ENCODE data around the gene NXPE3.

The NXPE3 gene

DNA sequence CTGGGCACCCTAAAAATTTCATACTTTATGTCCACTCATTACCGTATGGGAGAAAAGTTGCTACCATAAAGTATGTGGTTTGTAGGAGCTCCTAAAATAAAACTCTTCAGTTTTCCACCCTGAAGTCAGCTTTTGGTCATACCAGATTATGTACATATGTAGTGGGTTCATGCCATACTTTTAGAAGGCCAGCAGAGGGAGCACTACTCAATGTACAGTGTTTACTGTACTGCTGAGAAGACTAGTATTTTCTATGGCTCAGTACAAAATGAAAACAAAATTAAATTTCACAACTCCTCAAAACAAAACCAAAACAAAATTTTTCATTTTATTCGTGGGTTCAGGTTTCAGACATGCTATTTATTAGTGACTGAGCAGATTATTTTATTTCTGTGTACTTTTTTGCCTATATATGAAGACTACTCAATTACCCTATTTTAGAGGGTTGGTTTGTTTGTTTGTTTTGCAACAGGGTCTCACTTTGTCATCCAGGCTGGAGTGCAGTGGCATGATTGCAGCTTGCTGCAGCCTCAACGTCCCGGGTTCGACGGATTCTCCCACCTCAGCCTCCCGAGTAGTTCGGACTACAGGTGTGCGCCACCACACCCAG is 24.3 kb downstream of the NXPE3 start:
- peak; percentile 65 for DNase-seq

DNA sequence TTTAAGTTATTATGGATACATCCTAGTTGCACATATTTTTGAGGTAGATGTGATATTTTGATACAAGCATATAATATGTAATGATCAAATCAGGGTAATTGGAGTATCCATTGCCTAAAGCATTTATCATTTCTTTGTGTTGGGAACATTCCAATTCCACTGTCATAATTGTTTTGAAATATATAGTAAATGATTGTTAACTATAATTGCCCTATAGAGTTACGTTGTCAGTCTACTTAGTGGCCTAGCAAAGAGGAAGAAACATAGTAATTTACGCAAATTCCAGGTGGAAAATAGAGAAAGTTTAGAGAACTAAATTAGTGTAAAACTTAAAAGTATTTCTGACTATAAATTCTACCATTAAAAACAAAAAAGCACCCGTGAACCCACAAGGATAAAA is 24.9 kb downstream of the NXPE3 start:
- no peak for DNase-seq

DNA sequence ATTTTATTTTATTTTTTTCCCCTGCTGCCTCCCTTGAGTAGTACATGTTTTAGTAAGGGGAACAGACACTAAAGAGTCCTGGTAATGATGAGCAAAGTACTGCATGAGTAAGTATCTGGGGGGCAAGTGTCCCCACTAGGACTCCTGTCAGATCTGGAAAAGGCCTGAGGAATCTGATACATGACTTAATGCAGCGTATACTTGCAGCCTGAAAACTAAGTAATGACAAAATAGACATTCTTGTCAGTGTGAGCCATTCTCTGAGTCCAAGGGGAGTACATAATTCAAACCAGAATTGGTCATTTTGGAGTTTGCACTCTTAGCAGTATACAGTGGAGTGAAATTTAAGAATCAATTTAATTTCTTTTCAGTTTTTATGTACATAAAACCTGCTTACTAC is 27.5 kb downstream of the NXPE3 start:
- DNase-seq = peak; percentile 18

DNA sequence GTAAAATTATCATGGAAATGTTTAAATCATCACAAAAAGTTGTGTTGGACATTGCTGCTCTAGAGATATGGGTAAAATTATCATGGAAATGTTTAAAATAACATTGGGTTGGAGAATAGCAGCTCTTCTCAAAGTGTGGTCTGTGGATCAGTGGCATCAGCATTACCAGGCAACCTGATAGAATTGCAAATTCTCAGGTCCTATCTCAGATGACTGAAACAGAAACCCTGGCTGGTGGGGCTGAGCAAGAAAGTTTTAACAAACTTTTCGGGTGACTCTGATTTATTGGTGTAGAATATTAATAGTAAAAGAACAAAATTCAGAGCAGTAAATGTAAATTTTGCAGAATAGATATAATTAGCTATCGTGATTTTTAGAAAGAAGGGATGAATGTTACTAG is 28.9 kb downstream of the NXPE3 start:
- DNase-seq = no peak

DNA sequence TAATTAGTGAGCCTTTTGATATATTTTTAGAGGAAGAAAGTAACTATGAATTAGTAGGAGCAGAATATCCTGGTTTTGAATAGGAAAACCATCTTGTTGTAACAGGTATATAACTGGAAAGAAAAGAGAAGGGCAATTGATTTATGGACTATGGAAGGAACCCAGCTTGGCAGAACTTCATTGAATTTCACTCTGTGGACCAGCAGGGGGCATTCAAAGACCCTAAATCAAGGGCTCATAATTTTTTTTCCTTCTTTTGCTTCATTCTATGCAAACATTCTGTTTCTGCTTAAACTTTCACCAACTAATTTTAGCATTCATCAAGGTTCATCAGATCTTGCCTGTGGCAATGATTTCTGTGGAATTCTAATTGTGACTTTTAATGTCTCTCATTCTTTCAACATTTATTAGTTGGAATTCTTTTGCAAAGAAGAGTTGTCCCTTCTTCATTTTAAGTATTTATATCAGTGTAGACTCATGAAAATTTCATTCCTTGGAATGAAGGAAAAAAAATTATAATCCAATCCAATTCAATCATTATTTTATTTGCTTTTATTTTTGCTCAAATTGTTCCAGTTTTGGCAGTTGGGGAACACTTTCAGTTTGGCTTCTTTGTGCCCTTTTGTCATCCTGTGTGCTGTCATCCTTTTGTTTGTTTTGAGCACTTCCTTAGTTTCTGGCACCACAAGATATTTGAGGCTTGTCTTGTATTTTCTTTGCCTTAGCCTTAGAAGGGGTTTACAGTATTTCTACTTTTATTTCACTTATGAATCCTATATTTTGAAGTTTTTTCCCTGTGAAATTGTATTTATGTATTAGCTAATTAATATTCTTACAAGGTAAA is 30.4 kb downstream of the NXPE3 start:
- DNase-seq = peak; percentile 46

DNA sequence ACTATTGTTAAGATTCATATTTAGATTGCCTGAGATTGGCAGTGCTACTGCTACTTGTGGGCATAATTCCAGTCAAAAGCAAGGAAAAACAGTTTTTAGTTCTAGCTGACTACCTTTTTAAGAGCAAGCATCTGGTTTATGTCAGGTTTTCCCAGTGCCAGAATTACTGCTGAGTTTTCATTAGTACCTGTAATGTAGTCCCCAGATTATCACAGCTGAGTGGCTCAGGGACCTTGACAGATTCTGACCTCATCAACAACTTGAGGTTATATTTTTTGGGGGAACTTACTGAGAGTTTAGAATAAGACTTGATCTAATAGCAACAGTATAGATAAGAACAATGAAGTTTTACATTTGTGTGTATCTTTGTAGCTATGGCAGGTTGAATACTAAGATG is 31.0 kb downstream of the NXPE3 start:
- DNase-seq = no peak

DNA sequence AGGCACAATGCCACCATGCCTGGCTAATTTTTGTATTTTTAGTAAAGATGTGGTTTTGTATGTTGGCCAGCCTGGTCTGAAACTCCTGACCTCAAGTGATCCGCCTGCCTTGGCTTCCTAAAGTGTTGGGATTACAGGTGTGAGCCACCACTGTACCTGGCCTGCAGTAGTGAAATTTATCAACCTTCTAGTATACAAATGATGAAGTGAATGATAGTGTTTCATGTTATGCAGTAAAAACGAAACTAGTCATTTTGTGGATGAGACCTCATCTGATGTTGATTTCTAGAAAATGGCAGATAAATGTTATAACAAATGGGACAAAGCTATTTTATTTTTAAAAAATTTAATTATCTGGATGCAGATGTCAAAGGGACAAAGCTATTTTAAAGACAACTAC is 32.9 kb downstream of the NXPE3 start:
- no peak for DNase-seq

DNA sequence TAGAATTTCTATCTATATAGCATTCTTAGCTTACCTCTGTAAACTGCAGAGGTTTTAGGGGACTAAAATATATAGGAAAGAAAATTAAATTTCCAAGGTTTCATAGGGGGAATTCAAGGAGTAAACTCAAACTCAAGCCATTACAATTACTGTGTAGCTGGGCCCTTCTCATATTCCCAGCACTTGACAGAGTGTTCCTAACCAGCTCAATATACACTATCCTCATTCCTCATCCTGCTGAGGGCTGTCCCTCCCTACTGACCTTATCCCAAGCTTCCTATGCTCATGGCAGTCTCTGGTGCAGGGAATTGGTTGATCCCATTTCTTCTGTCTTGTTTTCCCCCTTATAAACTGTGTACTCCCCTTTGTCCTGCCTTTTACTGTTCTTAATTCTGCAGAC is 33.9 kb downstream of the NXPE3 start:
- no peak for DNase-seq

DNA sequence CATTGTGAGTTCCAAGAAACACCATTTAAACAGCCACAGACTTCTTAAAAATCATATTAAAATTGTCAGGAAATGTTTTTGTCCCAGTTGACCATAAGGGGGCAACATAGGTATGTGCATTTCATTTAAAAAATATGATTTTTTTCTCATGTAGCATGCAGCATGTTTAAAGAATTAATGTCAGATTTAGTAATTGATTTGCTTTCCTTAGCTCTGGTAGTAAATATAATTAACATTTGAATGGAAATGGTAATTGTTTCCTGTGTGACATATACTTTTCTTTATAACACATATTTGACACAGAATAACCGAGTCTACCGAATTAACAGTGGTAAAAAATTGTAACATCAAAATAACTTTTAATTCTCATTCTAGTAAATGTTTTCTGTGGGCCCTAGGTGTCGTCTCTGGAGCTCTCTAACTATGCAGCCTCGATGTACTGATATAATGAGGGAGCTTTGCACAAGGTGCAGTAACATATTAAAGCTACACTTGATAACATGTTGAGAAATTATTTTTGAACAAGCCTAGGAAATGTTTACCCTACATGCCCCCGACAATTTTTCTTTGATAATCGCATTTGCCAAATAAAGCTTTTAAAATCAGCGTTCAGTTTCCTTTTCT is 34.9 kb downstream of the NXPE3 start:
- peak; percentile 30 for DNase-seq

DNA sequence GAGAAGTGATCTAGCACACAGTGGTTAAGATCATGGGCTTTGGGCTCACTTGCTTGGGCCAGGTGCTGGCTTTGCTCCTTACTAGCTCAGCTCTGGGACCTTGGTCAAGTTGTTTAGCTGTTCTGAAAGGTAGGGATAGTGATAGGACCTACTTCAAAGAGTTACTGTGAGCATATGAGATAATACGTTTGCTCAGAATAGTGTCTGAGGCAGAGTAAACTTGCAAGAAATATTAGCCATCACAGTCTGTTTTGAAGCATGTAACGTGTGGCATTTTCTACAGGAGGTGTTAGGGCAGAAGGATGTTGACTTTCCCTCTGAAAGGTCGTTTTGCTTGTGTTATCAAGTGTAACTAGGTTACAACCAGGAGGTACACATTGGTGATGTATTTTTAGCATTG is 35.8 kb downstream of the NXPE3 start:
- DNase-seq = no peak

DNA sequence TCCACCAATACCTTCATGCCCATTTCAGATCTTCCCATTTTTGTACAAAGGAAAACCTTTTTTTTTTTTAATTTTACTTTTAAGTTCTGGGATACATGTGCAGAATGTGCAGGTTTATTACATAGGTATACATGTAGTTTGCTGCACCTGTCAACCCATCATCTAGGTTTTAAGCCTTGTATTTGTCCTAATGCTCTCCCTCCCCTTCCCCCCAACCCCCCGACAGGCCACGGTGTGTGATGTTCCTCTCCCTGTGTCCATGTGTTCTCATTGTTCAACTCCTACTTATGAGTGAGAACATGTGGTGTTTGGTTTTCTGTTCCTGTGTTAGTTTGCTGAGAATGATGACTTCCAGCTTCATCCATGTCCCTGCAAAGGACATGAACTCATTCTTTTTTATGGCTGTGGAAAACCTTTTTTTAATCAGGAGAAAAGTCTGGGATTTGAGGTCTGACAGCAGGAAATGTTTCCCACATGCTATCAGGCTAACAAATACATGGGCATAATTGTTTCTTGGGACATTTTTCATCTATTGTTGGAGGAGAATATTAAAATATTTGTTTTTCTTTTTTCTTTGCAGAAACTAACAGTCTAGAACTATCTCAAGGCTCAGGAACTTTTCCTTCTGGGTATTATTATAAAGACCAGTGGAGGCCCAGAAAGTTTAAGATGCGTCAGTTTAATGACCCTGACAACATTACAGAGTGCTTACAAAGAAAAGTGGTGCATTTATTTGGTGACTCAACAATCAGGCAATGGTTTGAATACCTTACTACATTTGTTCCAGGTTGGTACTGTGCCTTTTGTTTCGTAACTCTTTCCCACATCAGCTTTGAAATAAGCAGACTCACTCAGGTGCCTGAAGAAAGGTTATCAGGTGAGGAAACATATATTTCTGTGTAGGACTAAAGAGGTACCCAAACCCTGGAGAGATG is 37.5 kb downstream of the NXPE3 start:
- DNase-seq = peak; percentile 56

DNA sequence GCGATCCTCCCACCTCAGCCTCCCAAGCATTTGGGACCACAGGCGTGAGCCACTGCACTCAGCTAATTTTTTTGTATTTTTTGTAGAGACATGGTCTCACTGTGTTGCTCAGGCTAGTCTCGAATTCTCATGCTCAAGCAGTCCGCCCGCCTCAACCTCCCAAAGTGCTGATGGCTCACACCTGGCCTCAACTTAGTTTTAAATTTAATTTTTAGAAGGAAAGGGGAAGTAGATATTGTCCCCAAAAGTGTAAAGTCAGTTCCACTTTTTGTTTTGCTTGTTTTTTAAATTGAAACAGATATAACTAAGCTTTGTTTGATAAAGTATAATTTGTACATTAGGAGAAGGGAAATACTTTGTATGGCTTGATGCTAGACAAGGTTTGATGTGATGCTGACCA is 39.0 kb downstream of the NXPE3 start:
- no peak for DNase-seq

DNA sequence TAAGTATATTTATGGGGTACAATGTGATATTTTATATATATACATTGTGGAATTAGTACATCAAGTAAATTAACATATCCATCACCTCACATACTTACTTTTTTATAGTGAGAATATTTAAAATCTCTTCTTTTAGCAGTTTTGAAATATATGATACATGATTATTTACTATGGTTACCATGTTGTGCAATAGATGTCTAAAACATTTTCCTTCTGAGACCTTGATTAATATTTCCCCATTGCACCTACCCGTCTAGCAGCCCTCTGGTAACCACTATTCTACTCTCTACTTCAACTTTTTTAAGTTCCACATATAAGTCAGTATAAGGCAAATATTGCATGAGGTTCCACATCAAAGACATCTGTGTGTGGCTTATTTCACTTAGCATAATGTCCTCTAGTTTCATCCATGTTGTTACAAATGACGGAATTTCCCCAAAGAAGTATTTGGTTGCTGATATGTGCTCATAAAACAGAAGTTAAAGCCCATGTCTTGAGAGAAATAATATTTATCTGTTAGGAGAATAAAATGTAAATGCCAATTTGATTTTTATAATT is 40.7 kb downstream of the NXPE3 start:
- no peak for DNase-seq

DNA sequence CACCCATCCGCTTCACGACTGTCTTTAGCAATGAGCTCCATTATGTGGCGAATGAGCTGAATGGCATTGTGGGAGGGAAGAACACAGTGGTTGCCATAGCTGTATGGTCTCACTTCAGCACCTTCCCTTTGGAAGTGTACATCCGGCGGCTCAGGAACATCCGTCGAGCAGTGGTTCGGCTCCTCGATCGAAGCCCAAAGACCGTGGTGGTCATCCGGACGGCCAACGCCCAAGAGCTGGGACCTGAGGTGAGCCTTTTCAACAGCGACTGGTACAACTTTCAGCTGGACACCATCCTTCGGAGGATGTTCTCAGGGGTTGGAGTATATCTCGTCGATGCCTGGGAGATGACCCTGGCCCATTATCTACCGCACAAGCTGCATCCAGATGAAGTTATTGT is 42.5 kb downstream of the NXPE3 start:
- no peak for DNase-seq

DNA sequence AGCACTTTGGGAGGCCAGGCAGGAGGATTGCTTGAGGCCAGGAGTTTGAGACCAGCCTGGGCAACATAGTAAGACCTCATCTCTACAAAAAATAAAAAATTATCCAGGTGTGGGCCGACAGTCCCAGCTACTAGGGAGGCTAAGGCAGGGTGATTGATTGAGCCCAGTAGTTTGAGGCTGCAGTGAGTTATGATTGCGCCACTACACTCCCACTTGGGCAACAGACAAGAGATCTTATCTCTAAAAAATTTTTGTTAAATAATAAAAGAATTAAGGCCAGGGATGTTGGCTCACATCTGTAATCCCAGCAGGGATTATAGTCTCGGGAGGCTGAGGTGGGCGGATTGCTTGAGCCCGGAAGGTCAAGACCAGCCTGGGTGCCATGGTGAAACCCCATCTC is 44.5 kb downstream of the NXPE3 start:
- DNase-seq = no peak

DNA sequence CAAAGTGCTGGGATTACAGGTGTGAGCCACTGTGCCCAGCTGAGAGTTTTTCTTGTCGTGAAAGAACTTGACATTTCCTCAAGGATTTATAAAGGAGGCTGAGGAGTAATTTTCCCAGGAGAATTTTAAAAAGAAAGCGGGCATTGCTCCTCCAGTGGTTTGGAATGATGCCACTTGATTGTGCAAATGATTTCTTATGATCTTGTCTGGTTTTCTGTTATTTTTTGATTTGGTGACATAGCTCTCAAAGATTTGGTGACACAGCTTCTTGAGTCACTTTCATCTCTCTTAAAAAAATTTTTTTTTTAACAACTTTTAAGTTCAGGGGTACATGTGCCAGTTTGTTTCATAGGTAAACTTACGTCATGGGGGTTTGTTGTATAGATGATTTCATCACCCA is 45.7 kb downstream of the NXPE3 start:
- peak; percentile 28 for DNase-seq

DNA sequence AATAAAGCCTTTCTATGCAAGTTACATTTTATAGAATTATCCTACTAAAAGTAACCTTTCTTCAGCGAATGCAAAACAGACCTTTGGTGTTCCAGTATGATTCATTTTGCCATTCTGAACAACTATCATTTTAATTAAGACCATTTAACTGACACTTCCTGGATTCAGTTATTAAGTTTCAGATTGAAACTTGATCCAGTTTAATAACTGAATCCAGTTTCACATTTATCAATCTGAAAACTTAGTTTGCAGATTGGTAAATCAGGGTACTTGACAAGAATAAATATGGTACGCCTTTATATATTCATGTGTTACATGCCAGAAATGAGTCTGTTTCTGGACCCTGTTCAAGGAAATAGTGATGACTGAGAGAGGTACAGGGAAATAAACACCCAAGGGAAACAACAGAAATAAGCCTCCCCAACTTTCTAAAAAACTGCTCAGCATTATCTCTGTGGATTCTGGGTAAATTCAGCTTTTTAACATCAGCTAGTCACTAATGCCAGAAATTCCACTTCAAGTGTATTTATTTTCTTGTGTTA is 47.0 kb downstream of the NXPE3 start:
- DNase-seq = peak; percentile 42

DNA sequence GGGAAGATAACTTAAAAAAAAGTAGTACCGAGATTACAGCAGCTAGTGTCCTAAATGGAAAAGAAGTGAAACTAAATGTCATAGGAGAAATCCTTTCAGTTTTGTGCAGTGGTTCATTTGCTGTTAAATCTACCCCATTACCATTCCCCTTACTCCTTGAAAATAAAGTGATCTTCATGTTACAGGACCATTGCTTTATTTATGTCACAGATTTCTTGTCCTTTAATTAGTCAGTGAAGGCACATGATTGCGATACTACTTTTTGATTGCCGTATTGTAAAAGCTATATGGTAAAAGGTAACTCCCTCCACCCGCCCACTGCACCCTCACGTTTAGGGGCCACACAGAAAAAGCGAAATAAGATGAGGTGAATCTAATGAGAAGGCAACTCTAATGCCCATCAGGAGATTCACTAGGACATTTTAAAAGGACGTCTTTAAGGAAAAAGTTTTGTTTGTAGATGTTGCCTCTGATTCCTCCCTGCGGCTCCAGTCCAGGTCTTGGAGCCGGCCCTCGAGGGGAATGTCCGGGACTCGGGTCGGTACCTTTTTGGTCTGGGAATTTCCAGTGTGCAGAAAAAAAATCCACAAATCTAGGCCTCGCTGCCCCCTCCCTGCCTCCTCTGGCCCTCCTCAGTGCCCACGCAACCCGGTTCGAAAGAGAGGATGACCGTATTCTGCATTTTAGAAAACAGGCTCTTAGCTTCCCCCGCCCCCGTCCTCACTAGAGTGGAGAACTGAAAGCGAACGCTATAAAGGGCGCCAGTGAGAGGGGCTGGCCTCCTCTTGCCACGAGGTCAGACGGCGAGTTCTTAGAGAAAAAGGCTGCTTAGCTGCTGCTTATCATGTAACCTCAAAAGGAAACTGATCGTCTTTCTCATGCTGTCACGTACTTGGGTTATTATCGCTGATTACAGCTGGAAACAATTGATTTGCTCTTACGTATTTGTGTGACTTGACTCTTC is 48.5 kb downstream of the NXPE3 start:
- peak; percentile 73 for DNase-seq

DNA sequence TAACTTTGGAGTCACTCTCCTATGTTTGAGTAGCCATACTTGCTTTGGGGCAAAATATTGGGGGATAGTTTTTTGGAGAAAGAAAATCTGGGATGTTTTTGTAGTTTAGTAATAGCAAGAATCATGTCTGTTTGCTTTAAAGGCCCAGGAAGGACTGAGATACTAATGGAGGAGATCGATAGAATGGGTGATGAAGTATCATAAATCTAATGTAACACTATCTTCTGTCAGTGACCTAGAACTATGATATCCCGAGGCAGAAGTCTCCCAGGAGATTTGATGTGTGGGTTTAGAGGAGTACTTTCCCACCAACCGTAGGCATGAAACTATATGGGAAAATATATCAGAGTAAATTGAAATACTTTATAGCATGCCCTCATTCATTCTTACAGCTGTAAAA is 49.3 kb downstream of the NXPE3 start:
- DNase-seq = peak; percentile 28

DNA sequence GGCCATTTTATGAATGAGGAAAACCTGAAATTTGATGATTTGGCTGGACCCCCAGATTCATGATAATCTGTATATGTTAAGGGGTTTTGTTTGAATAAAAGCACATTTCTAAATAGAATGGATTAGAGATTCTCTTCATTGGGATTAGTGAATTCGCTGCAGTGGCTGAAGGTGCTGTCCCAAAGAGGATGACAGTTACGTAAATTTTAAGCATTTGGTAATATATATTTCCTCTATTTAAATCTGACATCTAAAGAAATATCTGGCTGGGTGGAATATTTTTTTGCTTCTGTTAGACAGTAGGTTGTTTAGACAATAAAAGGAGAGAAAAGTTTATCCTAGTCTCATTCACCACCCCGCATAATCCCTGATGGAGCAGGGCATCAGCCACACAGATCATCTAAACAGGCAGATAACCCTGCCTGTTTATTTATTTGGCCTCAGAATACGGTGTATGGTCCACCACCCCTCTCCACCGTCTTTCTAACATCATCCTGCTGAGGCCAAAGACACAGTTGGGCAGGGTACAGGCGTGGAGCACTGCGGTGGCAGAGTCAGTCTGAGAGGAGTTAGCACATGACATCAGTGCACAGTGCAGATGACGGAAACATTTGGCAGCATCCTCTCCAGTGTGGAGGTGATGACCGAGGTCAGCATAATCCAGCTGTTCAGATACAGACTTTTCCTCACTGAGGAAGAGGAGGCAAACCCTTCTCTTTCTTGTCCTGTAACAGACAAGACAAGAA is 49.9 kb downstream of the NXPE3 start:
- peak; percentile 36 for DNase-seq

DNA sequence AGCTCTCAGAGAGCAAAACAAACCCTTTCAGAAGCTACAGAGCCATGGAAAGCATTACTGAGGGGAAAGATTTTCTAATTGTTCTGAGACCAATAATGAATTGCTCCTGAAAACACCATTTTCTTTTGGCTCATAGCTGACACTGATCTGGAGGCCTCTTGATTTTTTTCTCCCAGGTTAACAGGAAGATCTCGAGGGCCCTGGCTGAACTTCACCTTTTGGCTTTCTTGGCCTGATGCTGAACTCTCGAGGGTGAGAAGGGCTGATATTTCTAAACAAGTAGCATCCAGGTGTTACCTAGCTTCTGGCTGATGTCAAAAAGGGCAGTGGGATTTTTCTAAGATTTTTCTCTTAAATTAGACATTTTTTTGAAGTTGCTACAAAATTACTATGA is 50.4 kb downstream of the NXPE3 start:
- no peak for DNase-seq
